ENCODE results near the gene ZNF385C.

The ZNF385C gene

GRCh38 chr17:42124256-42124655, 26.0 kb upstream of the ZNF385C start:
- DNase-seq = no peak

GRCh38 chr17:42122371-42123303, 24.4 kb upstream of the ZNF385C start, which contains the start of gene HSPB9:
Gene HSPB9 (plus strand): TSS chr17:42122804. CDS start chr17:42122851, 47 bp downstream.
- DNase-seq = no peak

GRCh38 chr17:42120770-42121769, 22.8 kb upstream of the ZNF385C start, which contains the start of gene KAT2A:
Gene KAT2A (minus strand): TSS chr17:42121367. CDS start chr17:42121304, 63 bp downstream.
- DNase-seq = peak; percentile 93

- DNase-seq = peak; percentile 71
Observed at GRCh38 chr17:42120161-42120769, 22.0 kb upstream of the ZNF385C start.

- no peak for DNase-seq
Observed at GRCh38 chr17:42119301-42119700, 21.0 kb upstream of the ZNF385C start.

- DNase-seq = peak; percentile 71
Observed at GRCh38 chr17:42118545-42118944, 20.3 kb upstream of the ZNF385C start.

- no peak for DNase-seq
Observed at GRCh38 chr17:42118126-42118510, 19.8 kb upstream of the ZNF385C start.

GRCh38 chr17:42117397-42118125, 19.3 kb upstream of the ZNF385C start:
- DNase-seq = no peak

- peak; percentile 93 for DNase-seq
Observed at GRCh38 chr17:42116705-42117396, 18.6 kb upstream of the ZNF385C start.

- DNase-seq = no peak
Observed at GRCh38 chr17:42114118-42114517, 15.8 kb upstream of the ZNF385C start.

GRCh38 chr17:42113293-42114069, 15.2 kb upstream of the ZNF385C start:
- DNase-seq = no peak

GRCh38 chr17:42112552-42113176, 14.4 kb upstream of the ZNF385C start, which contains the start of gene DHX58:
Gene DHX58 (minus strand): TSS chr17:42112714. CDS start chr17:42111892, 822 bp downstream.
- peak; percentile 95 for DNase-seq

GRCh38 chr17:42111871-42112551, 13.7 kb upstream of the ZNF385C start:
- DNase-seq = peak; percentile 55

GRCh38 chr17:42111265-42111636, 13.0 kb upstream of the ZNF385C start:
- no peak for DNase-seq

GRCh38 chr17:42110301-42111264, 12.3 kb upstream of the ZNF385C start:
- no peak for DNase-seq

GRCh38 chr17:42109086-42109485, 10.8 kb upstream of the ZNF385C start:
- DNase-seq = no peak

- DNase-seq = peak; percentile 96
Observed at GRCh38 chr17:42107597-42108576, 9.6 kb upstream of the ZNF385C start.

Data from hematopoietic multipotent progenitor cell treated with erythropoietin and hydrocortisone succinate and interleukin-3 and kit ligand, for 4 days (in vitro differentiated cells).